T-helper 1 cell treated with Interleukin-12 subunit alpha and Interleukin-12 subunit beta and Interleukin-4 antibody, amounts not matched to agents 30 ng/mL and 1 ng/mL, for 36 hours (primary cell): ENCODE measurements around the gene CACNG7. TPM values are rescaled to one million over a fixed set of nuclear protein-coding genes. Genes with fewer than 3 reads are reported as not detected.

Experiments
- intact Hi-C: fragments of 100-400 bp; cut with micrococcal nuclease; formaldehyde crosslinking; loops from one replicate; pipeline ENCODE4 v1.15.1; 2024
- total RNA-seq: library from RNA; stranded (reverse); gene quantifications from 2 replicates; pipeline ENCODE4 v1.2.3, GENCODE V29; 2022

CACNG7 gene
- total RNA-seq, 1 donor from 2014 or later = not detected

DNA sequence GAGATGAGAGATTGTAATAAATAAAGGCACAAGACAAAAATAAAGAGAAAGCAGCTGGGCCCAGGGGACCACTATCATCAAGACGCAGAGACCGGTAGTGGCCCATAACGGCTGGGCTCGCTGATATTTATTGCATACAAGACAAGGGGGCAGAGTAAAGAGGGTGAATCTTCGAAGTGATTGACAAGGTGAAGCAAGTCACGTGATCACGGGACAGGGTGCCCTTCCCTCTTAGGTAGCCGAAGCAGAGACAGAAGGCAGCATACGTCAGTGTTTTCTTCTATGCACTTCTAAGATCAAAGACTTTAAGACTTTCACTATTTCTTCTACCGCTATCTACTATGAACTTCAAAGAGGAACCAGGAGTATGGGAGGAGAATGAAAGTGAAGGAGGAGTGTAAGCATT lies 31.7 kb upstream of the CACNG7 start:
- intact Hi-C loops = no loop called here

DNA sequence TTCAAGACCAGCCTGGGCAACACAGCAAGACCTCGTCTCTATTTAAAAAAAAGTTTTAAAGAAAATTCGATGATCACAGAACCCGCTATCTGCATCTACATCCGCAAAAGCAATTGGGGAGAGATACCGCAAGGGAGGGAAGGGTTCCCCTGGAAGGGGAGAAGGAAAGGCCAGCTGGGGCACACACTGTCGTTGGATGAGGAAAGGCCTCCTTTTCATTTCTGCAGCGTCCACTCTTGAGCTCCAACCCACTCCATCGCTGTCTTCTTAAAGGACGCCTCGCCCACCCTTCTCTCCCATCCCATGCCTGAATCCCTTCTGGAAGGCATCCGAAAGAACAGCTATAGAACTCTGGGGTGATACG lies 30.3 kb upstream of the CACNG7 start:
- intact Hi-C loops = loop anchor here (1.0 kb wide), 2 partner anchors 9 to 12 kb away; no protein-coding TSS in a partner anchor

DNA sequence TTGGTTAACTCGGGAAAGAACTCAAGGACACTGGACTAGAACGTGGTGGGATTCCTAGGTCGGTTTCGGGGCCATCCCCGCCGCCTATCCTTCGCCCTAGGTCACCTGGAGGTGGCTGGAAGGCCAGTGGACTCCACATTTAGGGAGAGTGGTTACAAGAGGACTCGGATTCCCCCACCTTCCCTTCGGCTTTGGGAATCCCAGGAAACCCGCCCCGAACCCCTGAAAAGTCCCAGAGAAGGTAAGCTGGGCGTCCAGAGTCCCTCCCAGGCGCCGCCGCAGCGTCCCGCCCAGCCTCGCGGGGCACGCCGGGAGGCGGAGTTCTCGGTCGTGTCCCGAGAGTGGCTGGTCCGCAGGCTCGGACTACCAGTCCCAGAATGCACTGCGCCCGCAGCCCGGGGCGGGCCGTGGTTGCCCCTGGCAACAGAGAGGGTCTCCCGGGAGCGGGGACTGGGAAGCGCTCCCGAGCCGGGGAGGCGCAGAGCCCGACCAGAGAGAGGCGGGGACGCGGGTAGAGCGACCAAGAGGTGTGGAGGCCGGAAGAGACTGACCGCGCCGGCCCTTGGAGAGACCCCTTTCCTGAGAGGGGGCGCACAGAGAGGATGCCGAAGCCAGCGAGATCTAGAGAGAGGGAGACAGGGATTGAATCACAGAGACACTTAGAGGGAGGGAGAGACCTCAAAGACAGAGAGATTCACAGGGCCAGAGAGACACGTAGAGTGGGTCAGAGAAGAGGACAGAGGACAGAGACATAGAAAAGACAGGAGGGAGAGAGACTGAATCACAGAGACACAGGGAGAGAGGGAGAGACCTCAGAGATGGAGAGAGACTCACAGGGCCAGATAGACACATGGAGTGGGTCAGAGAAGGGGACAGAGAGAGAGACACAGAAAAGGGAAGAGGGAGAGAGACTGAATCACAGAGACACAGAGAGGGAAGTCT lies 29.7 kb upstream of the CACNG7 start:
- intact Hi-C loops = loop anchor here (1.0 to 2.0 kb wide), 3 partner anchors 10 to 23 kb away; no protein-coding TSS in a partner anchor

DNA sequence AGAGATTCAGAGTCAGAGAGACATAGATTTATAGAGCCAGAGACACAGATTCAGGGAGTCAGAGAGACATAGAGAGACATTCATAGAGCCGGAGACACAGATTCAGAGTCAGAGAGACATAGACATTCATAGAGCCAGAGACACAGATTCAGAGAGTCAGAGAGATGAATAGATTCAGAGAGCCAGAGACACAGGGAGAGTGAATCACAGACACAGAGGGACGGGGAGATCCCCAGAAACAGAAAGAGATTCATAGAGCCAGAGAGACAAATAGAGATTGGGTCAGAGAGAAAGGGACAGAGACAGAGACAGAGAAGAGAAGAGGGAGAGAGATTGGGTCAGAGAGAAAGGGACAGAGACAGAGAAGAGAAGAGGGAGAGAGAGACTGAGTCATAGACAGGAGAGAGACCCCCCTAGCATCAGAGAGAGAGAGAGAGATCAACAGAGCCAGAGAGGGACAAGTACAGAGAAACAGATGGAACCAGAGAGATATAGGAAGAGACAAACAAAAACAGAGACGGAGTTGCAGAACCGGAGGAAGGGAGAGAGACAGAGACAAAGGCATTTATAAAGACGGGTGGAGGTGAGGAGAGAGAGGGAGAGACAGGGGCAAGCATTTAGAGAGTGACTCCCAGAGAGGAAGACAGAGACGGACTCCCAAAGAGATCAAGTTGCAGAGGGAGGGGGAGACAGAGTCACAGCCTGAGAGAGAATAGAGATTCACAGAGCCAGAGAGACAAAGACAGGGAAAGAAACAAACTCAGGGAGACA lies 28.2 kb upstream of the CACNG7 start:
- intact Hi-C loops = loop anchor here (2.0 kb wide), 1 partner anchor 22 kb away; no protein-coding TSS in a partner anchor

DNA sequence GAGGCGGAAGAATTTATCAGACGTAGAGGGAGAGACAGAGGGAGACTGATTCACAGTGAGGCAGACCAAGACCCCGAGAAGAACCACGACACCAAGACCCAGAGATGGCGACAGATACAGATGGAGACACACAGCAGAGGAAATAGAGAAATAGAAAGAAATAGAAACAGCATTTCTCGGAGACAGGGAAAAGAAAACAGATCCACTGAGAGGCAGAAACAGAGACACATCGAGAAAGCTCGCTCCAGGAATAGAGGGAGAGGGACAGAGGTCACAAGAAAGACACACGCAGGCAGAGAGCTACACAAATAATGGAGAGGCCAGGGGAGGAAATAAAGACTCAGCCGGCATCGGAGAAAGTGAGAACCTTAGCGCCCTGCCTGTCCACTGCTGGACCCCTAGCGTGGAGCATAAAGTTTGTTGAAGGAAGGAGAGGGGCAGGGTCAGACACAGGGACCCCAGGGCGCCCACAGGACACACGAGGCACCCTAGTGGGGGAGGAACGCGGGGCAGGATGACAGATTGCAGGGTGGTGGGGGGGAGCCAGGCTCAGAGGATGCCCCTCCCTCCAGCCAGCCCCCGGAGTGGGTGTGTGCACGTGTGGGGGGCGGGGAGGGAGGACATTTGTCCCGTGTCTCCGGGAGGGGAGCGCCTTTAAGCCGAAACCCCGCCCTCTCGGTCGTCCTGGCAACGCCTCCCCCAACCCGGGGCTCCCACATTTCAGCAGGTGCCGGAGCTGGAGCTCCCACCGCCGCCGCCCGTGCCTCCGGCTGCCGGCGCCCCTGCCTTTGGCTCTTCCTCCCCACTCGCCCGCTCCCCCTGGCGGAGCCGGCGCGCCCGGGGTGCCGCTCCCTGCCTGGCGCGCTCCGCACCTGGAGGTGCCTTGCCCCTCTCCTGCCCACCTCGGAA lies 27.3 kb upstream of the CACNG7 start, which contains the start of gene PRKCG:
TSS of gene PRKCG (plus strand) at position 716 of the 909 bp plus-strand sequence. CDS start 298 bp downstream, outside the sequence.
- intact Hi-C loops = loop anchor here (1.0 to 2.0 kb wide), 3 partner anchors 21 to 39 kb away; no protein-coding TSS in a partner anchor

DNA sequence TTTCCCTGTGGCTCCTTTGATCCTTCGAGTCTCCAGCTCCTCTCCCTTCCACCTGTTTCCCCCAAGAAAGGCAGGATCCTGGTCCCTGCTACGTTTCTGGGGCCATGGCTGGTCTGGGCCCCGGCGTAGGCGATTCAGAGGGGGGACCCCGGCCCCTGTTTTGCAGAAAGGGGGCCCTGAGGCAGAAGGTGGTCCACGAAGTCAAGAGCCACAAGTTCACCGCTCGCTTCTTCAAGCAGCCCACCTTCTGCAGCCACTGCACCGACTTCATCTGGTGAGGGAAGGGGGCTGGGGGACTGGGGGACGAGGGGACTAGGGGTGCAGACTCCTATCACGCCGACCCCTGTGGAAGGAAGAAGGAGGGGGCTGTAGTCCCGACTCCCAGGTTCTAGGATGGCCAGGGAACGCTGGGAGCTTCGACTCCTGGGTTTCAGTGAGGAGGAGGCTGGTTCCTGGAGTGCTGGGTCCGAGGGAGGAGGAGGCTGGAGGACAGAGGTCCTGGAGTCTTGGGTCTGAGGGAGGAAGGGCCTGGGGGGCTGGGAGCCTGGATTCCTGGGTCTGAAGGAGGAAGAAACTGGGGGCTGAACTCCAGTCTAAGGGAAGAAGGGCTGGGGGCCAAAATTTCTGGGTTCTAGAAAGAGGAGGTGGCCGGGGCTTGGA lies 26.6 kb upstream of the CACNG7 start:
- intact Hi-C loops = loop anchor here (1.0 kb wide), 2 partner anchors 29 to 40 kb away; no protein-coding TSS in a partner anchor

DNA sequence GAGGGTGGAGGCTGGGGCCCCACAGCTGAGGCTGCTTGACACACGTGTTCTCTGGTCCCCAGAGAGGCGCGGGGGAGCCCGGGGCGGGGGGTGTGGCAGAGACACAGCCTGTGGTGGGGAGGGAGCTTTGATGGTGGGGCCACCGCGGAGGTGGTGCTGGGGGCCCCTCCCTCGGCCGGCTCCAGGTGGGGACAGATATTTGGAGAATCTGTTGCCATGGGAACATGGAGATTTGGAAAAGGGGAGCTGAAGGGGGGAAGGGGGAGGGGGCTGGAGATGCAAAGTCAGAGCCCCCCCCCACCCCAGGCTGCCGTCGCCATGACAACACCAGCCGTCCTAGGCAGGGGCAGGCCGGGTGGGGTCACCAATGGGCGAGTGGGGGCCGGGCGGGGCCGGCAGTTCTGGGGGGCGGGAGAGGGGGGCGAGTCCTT lies 25.8 kb upstream of the CACNG7 start:
- intact Hi-C loops = no loop called here

DNA sequence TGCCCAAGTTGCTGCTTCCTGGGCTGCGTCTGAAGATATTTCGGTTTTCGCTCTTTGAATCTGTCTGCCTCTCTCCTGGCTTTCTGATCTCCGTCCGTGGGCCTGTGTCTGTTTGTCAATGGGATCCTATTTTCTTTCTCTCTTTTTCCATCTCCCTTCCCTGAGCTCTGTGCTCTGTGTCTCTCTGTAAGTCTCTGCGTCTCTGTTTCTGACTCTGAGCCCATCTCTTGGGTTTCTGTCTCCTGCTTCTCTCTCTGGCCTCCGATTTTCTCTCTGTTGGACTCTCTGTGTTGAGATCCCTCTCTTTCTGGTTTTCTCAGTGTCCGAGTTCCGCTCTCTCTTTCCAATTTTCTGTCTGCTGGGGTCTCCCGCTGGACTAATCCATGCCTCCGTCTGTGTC lies 25.3 kb upstream of the CACNG7 start:
- intact Hi-C loops = no loop called here

DNA sequence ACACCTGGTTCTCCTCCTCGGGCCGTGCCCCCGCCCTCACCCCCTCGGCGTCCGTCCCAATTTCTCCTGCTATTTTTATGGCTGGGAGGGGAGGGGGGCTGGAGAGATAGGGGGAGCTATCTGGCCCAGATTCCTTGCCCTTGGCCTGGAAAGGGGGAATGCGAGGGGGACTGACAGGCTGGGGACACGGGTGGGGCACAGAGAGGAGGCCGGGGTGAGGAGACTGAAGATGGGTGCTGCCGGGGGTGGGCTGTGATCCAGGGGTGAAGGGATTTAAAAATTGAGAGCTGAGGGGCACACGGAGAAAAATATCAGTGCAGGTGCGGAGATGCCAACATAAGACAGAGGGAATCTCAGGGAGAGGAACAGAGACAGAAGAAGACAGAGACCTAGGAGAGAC lies 24.8 kb upstream of the CACNG7 start:
- intact Hi-C loops = no loop called here

DNA sequence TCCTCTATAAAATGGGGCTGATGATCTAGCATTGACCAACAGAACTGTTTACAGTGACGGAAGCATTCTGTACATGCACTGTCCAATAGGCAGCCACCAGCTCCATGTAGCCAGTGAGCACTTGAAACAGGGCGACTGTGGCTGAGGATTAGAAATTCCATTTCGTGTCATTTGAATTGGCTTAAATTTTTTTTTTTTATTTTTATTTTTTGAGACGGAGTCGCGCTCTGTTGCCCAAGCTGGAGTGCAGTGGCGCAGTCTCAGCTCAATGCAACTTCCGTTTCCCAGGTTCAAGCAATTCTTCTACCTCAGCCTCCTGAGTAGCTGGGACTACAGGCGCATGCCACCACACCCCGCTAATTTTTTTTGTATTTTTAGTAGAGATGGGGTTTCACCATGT lies 24.0 kb upstream of the CACNG7 start:
- intact Hi-C loops = no loop called here

DNA sequence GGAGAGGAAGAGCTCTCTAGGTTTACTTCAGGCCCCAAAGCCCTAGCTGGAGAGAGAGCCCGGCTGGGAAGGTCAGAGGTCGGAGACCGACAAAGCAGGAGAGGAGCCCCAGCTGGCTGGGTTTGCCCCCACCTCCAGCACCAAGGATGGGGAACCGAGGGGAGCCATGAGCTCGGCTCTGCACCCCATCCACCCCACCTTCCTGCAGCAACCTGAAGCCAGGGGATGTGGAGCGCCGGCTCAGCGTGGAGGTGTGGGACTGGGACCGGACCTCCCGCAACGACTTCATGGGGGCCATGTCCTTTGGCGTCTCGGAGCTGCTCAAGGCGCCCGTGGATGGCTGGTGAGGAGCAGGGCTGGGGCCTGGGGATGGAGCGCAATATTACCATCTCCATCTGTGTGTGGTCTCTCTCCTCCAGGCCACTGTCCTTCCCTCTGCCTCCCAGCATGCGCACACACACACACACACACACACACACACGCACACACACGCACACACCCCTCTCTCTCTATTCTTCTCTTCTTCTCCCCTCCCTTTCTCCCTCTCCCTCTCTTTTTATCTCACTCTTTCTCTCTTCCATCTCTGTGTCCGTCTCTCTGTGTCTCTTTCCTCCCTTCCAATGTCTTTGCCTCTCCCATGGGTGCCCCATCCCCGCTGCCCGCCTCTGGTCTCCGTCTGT lies 16.6 kb upstream of the CACNG7 start:
- intact Hi-C loops = no loop called here

DNA sequence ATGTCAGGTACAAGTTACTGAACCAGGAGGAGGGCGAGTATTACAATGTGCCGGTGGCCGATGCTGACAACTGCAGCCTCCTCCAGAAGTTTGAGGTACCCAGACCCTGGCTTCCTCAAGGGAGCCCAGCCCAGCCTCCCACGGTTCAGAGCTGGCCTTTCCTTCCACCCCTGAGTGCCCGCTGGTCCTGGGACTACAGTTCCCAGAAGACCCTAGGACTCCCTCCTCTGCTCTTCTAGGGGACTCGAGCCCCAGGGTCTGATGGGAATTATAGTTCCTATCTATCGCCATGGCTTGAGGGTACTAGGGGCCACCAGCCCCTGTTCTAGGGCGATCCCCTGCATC lies 16.1 kb upstream of the CACNG7 start:
- intact Hi-C loops = no loop called here

DNA sequence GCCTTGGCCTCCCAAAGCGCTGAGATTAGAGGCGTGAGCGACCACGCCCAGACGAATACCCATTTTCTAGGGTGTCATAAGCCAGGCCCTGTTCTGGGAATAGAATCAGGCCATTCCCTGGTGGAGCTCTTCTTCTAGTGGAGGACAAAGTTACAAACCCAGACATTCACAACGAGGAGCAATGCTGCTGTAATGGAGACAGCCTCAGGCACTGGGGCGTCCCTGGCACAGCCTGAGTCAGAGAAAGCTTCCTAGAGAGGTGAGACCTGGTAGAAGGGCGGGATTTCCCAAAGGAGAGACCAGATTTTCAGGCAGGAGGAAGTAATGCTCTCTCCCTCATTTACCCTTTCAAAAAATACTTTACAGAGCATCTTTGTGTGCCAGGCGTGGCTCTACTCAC lies 14.4 kb upstream of the CACNG7 start:
- intact Hi-C loops = no loop called here

DNA sequence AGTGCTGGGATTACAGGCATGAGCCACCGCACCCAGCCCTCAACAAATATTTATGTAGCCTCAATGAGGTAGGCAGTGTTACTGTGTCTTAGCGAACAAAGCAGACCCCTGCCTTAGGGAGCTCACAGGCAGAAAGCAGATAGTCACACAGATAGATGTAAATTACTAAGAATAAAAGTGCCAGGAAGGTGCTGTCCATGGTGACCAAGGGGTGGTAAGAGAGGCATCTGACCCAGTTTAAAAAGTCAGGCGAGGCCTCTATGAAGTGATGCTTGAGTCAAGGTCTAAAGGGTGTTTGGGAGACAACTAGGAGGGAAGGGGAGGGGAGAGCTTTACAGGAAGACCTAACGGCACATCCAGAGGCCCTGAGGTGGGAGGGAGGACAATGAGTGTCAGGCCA lies 12.4 kb upstream of the CACNG7 start:
- intact Hi-C loops = no loop called here

DNA sequence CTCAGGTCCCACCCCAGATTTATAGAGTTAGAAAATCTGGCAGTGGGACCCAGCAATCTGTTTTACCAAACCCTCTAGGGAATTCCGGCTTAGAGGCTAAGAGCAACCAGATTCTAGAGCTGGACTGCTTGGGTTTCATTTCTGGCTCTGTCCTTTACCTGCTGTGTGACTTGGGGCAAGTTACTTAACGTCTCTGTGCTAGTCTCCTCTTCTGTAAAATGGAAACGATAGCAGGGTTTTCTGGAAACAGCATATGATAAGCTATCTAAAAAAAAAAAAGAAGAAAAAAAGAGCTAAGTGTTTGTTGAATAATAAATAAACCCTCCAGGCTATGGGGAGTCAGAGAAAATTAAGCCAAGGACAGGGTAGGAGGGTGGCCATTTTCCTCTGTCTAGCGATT lies 11.6 kb upstream of the CACNG7 start:
- intact Hi-C loops = no loop called here

DNA sequence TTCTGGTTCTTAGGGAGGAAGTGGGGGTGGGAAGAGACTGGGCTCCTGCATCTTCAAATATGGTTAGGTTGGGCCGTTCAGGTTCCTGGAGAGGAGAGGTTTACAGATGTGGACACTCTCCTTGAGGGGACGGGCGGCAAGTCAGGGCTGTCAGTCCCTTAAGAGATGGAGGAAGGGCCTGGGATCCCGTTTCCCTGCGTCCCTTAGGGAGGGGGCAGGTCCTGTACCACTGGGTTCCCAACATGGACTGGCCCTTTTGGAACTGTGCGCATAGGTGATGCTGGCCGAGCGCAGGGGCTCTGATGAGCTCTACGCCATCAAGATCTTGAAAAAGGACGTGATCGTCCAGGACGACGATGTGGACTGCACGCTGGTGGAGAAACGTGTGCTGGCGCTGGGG lies 10.9 kb upstream of the CACNG7 start:
- intact Hi-C loops = no loop called here

DNA sequence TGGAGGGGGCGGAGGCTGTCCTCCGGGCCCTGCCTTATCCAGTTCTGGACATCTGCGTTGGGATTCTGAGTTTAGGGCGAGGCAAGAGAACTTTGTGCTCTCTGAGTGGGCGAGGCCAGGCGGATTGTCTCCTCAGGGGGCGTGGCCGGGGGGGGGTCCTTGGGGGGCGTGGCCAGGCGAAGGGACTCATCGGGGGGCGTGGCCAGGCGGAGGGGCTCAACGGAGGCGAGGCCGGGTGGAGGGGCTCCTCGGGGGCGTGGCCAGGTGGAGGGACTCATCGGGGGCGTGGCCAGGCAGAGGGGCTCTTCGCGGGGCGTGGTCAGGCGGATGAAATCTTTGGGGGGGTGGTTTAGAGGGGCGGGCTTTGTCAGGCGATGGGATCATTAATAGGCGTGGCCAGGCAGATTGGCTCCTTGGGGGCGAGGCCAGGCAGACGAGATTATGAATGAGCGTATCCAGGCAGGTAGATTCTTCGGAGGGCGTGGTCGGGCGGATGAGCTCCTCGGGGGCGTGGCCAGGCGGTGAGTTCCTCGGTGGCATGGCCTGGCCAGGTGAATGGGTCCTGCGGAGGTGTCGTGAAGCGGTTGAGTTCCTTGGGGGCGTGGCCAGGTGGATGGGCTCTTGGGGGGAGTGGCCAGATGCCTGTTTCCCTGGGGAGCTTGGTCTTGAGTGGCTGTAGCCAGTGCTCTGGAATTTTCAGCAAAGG lies 10.3 kb upstream of the CACNG7 start:
- intact Hi-C loops = no loop called here

DNA sequence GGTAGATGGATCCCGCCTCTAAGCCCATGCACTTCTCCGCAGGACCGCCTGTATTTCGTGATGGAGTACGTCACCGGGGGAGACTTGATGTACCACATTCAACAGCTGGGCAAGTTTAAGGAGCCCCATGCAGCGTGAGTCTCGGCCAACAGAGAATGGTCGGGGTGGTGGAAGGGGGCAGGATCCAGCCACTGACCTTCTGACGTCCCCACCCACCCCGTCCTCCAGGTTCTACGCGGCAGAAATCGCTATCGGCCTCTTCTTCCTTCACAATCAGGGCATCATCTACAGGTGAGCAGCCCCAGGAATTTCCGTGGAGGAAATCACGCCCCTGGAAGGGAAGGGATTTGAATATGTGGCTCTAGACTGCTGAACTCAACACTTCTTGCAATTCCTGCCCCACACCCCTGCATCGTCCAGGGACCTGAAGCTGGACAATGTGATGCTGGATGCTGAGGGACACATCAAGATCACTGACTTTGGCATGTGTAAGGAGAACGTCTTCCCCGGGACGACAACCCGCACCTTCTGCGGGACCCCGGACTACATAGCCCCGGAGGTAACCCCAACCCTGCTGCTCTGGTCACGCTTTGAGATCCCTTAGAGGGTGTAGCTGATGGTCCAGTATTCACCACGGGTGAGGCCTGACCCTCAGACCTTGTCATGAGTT lies 8.8 kb upstream of the CACNG7 start:
- intact Hi-C loops = no loop called here
